GM19438 (cell line): ENCODE results near the gene TENM3.
"Not testable (repeated sequence)": the region's sequence is repeated elsewhere in the genome, so short reads cannot be mapped to it uniquely, and the experiment has no call there.

Source experiments
- ATAC-seq: cut with Tn5 transposase; IDR thresholded peaks from one replicate; pipeline ENCODE4 v1.9.1; 2021; ENCODE audit warnings: low read depth; ENCODE audit not compliant: unreplicated experiment

The TENM3 gene

DNA sequence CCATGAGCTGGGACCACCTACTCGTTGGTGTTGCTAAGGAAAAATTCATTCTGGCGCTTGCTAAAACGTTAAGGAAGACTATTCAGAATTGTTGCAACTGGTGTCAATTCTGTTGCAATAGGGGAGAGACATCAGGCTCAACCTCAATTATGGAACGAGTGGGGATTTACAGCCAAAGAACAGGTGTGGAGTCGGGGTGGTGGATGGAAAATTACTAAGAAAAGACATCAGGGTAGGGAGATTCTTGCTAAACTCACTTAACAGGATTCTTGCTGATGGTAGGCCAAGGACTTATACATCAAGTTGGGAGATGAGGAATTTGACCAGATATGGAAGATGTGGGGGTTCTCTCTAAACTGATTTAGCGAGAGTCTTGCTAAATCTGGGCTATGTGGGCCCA is 139.7 kb downstream of the TENM3 start:
- no peak for ATAC-seq

DNA sequence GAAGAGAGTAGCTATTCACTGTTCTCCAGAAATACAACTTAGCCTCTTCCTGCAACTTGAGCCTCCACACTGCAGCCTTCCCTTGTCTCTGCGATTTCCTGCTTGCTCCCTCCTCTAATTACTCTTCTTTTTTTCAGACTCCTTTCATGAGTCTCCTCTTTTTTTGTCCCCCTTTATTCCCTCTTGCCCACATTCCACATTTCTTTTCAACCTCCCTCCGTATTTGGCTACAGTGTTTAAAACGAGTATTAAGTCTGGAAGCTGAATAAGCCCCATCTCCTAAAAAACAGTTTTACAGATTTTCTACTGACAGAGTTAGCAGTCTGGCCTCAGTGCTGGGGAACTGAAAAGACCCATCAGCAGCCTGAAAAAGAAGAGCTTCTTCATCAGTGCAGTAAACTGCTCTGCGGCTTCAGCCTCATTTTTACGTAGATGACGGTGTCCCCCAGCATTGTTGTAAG is 141.5 kb downstream of the TENM3 start:
- ATAC-seq, result no peak

DNA sequence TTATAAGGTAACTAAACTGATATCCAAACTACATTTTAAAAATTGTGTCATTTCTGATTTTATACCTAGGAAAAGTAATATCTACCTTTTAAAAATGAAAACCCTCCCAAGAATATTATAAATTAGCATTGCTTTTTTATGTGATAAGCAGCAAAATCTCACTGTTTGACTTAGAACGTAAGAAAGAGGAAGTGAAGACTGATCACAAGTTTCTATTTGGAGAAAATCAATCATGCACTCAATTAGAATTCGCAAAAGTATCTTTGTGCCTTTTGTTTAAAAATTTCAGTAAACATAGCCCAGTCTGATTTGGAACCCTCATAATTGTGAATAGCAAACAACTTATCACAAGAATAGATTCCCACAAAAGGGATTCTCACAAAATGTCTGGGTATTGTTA is 142.7 kb downstream of the TENM3 start:
- no peak for ATAC-seq

DNA sequence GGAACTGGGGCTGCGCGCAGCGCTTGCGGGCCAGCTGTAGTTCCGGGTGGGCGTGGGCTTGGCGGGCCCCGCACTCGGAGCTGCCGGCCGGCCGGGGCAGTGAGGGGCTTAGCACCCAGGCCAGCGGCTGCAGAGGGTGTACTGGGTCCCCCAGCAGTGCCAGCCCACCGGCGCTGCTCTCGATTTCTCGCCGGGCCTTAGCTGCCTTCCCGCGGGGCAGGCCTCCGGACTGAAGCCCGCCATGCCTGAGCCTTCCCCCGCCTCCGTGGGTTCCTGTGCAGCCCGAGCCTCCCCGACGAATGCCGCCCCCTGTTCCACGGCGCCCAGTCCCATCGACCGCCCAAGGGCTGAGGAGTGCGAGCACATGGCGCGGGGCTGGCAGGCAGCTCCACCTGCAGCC is 143.4 kb downstream of the TENM3 start:
- ATAC-seq, result not testable (repeated sequence)

DNA sequence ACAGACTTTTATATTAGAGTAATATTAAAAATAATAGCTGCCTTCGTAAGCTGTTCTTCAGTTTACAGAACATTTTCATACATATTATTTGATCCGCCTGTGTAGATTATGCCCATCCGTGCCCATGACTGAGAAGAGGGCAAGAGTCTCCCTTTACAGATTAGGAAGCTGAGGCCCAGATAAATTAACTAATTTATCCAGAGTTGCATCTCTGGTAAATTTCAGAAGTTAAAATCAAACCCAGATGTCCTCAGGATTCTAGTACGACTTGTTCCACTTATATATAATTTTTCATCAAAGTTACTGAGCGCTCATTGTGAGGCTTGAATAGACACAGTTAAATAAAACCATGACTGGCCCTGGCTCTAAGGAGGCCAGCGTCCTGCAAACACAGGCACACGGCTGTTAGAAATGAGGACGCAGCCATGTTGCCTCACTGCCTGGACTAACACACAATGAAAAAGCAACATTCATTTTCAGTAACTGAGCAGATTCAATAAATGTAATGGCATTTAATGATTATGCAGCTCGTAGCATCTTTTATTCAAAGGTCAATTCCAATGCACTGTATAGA is 148.0 kb downstream of the TENM3 start:
- no peak for ATAC-seq

DNA sequence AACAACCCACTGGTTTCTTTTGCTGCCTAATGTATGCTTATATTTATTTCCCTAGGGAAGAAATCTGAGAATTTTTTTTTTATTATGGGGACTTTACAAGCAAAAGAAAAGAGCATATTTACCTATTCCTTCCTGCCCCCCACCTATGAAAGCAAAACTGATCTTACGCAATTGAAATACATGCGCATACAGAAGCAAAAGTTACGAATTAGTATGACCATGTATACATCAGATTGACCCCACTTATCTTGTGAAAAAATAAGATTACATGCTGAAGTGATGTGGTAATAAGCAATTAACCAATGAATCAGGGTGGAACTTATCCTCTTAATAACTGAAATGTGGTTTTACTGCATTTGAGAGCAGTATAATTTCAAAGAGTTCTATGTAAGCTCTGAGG is 151.0 kb downstream of the TENM3 start:
- no peak for ATAC-seq

DNA sequence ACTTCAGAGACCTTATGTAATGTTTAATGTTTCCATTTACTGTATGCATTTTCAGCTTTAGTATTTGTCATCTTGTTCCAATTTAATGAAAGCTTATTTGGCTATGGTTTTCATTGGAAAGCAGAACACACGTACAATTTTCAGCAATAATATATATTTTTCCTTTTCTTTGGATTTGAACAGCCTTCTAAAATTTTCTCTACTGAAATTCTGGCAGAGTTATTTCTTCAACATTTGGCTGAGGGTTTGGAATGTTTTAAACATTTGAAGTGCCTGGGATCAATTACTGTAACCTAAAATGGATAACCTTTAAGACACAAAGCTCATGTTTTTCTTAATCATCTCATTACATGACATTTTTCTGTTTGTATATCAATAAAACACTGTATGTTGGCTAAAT is 156.9 kb downstream of the TENM3 start:
- no peak for ATAC-seq

DNA sequence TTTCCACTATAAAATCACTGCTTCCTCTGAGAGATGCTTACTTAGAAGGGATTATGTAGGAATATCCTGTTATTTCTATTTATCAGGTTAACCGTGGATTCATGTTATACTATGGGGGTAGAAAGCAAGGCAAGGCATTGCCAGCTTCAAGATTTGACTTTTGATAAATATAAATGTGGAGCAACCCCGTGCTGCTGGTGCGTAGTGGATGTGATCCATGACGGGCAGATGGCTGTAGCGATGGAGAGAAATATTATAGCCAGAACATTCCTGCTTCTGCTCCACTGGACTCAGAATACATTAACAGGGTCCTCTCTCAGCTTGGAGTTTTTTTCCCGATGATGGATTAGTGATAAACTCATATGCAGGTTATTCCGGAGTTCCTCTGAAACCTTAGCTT is 157.6 kb downstream of the TENM3 start:
- no peak for ATAC-seq

DNA sequence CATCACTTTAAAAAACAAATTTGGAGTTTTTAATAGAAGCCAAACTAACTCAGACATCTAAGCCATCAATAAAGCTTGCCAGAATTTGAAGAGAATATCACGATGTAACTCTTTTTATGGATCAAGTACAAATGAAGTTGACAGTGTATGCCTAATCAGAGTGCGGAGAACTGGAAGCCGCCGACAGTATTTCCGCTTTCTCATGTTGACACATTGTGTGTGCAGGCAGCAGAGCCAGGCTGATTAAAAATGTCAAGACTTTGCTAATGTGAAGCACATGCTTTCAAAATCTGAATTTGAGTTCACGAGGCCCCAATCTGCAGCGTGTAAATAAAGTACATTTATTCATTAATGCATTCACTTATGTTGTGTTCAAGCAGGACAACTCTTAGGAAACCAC is 161.2 kb downstream of the TENM3 start:
- no peak for ATAC-seq

DNA sequence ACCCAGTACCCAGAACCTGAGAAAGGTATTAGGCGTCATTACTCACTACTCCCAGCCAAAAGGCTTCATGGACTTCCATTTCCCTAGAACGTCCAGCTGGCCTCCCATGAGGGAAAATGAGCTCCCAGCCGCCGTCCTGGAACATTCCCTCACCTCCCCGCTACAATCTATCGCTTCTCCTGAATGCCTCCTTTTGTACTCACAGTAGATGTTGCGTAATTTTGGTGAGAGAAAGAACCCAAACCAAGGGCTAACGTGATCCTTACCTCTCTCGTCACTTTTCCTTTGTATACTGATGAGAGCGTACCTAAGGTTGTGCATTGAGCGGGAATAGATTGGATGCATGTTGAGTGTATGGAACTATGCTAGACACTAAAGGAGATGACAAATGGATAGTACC is 161.9 kb downstream of the TENM3 start:
- ATAC-seq, result no peak

DNA sequence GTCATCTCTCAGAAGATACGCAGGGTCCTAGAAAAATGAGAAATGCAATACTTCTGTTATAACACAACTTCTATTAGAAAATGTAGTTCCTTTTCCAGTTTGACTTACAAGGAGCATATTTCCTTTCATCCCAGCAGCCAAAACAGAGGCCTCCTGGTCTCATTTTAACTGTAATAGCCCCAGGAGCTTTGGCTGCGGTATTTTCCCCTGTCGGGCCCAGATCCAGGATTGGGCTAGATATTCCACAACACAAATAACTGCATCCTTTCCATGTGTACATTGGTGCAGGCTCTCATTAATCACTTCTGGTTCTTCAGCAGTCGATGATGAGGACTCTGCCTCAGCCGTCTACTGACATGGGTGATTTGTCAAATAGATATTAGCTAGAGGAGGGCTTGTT is 166.1 kb downstream of the TENM3 start:
- ATAC-seq, result no peak

DNA sequence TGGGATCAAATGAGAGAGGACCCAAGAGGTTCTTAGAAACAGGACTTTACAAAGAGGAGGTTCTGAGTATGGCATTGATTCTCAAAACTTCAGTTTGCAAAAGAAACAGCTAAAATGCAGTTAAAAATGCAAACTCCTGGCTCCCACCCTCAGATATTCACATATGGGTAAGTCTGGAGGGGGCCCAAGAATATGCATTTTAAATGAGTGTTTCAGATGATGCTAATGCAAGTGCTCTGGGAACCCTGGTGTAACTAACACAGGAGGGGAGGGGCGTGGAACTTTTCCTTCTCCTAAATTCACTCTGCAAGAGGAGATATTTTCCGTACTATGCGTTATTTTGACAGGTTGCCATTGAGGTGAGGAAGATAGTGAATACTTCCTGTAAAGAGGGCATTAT is 168.2 kb downstream of the TENM3 start:
- ATAC-seq, result no peak

DNA sequence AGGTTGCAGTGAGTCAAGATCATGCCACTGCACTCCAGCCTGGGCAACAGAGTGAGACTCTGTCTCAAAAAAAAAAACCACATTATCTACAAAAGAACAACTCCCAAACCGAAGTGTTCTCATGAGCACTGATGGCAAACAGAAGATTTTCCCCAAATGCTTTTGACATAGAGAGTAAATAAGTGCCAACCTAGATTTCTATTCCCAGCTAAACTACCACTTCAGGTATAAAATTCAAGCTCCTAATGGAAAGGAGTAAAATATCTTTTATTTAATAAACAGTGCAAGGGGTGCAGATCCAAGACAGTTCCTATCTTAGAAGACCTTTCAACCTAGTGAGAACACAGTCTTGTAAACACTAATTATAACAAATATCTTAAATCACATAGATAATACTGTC is 170.3 kb downstream of the TENM3 start:
- ATAC-seq, result no peak

DNA sequence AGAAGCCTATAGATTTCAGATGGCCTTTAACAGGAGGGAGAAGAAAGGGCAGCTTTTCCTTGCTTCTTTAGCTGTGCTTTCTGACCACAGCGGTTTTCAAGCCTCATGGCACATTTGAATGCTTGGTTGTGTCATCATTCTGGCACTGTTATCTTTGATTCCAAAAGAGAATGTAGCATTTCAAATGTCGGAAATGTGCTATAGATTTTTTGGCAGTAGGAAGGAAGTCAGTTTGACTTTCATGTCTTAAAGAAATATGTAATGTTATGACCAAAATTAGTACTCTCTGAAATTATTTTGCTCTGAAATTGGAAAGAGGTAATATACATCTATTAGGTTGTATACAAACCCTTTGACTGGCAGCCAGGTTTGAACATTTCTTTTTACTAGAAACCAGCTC is 171.9 kb downstream of the TENM3 start:
- ATAC-seq, result no peak

DNA sequence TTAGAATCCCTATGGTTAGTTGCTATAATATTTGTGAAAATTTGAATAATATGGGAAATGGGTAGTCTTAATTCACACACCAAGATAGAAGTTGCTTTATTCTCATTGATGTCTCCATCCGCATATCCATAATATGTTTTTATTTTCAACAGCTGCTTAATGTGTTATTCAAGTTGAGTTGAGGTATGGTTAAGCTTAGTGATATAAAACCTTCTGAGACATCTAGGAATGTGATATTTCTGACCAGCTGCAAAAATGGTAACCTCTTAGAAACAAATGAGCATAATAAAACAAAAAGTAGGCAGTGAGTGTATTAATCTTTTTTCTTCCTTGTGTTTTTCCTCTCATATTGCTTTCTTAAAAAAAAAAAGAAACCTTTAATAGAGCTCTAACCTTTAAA is 172.9 kb downstream of the TENM3 start:
- no peak for ATAC-seq

DNA sequence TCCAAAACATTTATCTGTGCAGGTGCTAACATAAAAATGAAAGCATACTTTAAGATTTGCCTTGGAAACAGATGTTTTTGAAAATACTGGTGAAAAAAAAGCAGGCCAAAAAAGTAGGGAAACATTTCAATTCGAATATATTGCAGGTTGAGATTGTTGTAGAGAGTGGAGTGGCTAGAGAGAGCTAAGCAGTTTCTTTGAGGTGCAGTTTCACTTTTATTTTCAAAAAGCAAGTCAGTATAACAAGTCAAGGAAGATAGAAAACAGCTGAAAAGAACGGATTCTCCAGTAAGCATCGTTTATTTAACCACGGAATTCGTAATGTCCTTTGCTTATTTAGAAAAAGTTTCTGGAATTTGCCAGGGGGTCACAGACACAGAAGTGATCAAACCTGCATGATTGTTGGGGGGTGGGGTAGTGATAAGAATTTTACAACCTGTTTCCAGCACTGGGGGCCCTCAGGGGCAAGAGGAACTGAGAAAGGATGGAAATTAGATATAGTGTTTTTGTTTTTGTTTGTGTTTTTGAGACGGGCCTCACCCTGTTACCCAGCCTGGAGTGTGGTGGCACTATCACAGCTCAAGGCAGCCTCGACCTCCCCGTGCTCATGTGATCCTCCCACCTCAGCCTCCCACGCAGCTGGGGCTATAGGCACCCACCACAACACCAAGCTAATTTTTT is 175.0 kb downstream of the TENM3 start:
- no peak for ATAC-seq

DNA sequence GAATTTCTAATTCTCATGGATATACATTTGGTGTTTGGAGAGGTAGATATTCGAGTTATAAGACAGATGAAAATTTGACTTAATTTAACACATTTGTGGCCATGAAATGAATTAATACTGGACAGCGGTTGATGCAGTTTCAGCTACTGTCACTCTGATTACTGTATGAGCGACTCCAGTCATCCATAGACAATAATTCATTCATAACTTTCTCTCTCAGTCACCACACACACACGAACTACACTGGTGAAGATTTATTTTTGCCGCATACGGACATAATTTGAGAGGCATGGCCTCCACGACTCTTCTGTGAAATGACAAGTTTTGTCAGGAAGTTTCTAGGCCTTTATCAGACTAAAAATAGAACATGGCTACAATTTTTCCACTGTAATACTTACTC is 177.0 kb downstream of the TENM3 start:
- no peak for ATAC-seq

DNA sequence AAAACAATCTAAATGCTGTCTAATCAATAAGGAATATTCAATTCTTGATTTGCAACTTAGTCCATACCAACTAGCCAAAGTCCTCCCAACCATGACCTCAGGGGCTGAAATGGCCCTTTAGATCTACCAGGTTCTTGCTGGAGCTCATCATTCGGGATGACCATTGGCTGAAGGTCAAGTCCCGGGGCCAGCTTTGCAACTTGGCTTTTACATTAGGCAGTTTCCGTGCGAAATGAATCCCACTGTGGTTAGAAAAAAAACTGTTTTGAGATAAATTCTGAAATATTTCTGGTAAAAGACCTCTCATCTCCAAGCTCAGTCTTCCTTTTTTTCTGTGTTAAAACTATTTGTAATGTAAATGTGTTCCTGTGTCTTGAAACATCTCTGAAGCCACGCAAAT is 178.6 kb downstream of the TENM3 start:
- no peak for ATAC-seq

DNA sequence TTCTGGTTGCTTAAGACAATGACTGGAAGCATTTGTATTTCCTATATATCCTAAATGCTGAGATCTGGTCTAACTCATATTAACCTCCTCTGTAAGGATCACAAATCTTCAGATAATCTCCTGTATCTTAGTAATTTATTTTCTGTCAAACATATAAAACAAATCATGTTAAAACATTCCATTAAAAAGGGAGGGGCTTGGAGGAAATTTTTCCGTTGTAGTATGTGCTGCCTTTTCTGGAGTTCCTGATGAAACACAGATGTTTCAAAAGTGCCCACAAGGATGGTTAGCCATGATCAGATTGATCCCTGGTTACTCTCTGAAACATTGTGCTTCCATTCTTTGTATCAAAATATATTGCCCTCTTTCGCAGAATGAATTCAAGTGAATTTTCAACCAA is 182.1 kb downstream of the TENM3 start:
- no peak for ATAC-seq

DNA sequence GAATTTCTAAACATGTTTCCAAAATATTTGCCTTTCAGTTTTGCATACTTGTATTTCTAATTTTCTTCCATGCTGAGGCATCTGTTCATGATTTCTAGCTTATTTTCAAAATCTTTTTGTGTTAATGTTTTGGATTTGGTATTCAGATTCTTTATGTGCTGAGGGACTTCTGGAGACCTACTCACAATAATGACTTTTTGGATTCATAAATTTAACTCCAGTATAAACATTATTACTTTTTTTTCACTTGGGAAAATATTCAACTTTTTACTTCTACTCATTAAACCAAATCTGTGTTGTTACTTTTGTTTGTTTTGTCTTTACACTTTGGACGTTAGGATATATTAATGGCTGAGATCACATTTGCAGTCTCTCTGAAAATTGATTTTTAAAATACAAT is 183.7 kb downstream of the TENM3 start:
- no peak for ATAC-seq

DNA sequence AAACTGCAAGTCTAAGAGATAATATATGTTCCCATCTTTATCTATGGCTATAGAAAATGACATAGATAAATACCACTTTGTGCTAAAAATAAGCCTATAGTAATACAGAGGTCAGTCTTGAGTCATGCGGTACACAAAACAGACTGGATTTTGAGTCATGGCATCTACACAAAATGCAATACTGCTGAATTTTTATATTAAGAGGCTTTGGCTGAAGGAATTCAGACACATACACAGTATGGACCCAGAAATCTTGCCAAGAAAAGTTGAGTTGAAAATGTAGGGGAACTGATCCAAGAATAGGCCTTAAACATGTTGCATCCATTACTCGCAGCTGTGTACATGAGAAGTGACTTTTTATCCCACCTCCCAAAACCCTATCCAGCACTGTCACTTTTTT is 184.4 kb downstream of the TENM3 start:
- no peak for ATAC-seq

DNA sequence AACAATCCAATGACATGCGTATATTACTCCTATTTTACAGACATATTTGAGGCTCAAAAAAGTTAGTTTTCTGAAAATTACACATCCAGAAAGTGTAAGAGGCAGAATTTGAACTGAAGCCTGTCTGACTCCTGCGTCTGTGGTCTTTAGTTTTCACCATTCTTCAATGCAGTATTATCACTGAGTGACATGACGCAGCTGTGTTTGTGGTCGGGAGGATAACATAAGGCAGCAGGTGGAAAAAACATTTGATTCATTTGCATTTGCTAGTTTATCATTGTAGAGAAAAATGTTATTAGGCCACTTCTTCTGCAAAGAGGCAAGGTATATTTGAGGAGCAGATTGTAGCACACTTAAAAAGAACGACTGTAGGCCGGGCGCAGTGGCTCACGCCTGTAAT is 186.7 kb downstream of the TENM3 start:
- no peak for ATAC-seq

DNA sequence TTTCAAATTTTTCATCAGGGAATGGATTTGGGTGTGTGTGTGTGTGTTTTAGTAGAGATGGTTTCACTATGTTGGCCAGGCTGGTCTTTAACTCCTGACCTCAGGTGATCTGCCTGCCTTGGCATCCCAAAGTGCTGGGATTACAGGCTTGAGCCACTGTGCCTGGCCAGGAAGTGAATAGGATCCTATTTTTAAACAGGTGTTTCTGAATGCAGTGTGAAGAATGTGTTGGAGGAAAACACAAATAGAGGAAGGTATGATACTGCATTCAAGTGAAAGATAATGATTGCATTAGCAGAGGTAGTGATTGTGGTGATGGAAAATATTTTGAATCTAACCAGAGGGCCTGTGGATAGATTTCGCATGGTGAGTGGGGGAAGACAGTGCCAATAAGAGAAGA is 189.6 kb downstream of the TENM3 start:
- no peak for ATAC-seq
